ENCODE data around the gene CPE.

DNA sequence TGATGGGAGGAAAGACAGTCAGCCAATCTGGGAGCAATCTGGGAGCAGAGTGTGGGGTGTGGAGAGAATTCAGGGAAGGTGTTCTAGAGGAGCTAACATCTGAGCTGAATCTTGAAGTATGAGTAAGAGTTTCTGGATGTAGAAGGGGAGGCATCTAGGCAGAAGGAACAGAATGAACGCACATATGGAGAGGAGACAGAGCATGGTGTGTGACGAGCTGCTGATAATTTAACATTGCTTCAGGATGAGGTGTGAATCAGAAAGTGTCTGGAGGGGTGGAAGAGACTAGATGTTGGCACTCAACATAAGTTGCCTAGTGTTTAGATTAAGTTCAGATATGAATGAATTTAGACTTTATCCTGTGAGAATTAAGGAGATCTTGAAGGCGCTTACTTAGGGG, 58.9 kb downstream of the CPE start:
- TF ChIP-seq GATA2 (IDR thresholded peaks at IDR 0.05; ENCODE audit: low read depth, low read length): no peak
- TF ChIP-seq GATA3 (IDR thresholded peaks at IDR 0.05; ENCODE audit: low read depth, low read length): no peak
